ENCODE data around the gene OSM.

- TF ChIP-seq CTCF (IDR thresholded peaks at IDR 0.05), result no peak
- no peak for TF ChIP-seq REST (IDR thresholded peaks at IDR 0.05; ENCODE audit: low read depth, low read length)
- no peak for TF ChIP-seq MXI1 (IDR thresholded peaks at IDR 0.05; ENCODE audit: low read depth, low read length)
- no peak for TF ChIP-seq TAF1 (IDR thresholded peaks at IDR 0.05; ENCODE audit: borderline replicate concordance, low read depth, low read length)
- no peak for TF ChIP-seq USF2 (IDR thresholded peaks at IDR 0.05; ENCODE audit: borderline replicate concordance, low read depth, low read length)
- TF ChIP-seq JUND (IDR thresholded peaks at IDR 0.05), result no peak
These were observed 6.3 kb upstream of the OSM start for GRCh38 chr22:30272781-30273601.

Data from SK-N-SH (cell line).